ENCODE measurements around the gene MBNL1. TPM values are rescaled to one million over a fixed set of nuclear protein-coding genes. Genes with fewer than 3 reads are reported as not detected.
A peak's percentile ranks its signal among the peaks of the same experiment; 100 is the strongest.

MBNL1 gene
- total RNA-seq, 2 donors from 2014 or later = 149 to 191 TPM

DNA sequence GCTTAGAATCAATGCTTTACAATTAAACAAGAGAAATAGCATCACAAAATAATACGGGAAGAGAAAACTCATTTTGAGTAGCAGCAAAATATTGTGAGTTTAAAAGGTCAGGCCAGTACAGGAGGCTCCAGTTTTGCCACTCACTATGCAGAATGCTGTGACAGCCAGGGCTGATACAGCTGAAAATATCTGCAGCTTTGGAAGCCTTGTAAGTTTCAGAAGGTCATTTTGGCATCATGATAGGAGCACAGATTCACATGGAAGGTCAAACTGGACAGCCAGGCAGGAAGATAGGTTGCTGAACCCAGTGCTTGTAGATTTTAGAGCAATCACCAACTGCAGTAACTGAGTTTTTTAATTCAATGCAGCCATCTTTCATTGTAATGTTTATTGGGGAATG lies 14.1 kb downstream of the MBNL1 start:
- TF ChIP-seq, protein P1, sequence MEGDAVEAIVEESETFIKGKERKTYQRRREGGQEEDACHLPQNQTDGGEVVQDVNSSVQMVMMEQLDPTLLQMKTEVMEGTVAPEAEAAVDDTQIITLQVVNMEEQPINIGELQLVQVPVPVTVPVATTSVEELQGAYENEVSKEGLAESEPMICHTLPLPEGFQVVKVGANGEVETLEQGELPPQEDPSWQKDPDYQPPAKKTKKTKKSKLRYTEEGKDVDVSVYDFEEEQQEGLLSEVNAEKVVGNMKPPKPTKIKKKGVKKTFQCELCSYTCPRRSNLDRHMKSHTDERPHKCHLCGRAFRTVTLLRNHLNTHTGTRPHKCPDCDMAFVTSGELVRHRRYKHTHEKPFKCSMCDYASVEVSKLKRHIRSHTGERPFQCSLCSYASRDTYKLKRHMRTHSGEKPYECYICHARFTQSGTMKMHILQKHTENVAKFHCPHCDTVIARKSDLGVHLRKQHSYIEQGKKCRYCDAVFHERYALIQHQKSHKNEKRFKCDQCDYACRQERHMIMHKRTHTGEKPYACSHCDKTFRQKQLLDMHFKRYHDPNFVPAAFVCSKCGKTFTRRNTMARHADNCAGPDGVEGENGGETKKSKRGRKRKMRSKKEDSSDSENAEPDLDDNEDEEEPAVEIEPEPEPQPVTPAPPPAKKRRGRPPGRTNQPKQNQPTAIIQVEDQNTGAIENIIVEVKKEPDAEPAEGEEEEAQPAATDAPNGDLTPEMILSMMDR (IDR thresholded peaks at IDR 0.05) = no peak
- H3K27me3 ChIP-seq = no peaks in the 10 kb centered on the region
- intact Hi-C loops (cut with DNase I) = no loop called here
- H3K36me3 ChIP-seq = no peaks in the 10 kb centered on the region
- H3K4me1 ChIP-seq = peaks cover 9% of the 10 kb centered on the region
- H3K9me3 ChIP-seq = no peaks in the 10 kb centered on the region
- DNase-seq = no peak
- H3K4me3 ChIP-seq = no peak overlapping the region
- H3K9ac ChIP-seq (ENCODE audit: low read depth in 2 of 2, low read length in 2 of 2) = no peak overlapping the region
- H3K27ac ChIP-seq = no peak overlapping the region

DNA sequence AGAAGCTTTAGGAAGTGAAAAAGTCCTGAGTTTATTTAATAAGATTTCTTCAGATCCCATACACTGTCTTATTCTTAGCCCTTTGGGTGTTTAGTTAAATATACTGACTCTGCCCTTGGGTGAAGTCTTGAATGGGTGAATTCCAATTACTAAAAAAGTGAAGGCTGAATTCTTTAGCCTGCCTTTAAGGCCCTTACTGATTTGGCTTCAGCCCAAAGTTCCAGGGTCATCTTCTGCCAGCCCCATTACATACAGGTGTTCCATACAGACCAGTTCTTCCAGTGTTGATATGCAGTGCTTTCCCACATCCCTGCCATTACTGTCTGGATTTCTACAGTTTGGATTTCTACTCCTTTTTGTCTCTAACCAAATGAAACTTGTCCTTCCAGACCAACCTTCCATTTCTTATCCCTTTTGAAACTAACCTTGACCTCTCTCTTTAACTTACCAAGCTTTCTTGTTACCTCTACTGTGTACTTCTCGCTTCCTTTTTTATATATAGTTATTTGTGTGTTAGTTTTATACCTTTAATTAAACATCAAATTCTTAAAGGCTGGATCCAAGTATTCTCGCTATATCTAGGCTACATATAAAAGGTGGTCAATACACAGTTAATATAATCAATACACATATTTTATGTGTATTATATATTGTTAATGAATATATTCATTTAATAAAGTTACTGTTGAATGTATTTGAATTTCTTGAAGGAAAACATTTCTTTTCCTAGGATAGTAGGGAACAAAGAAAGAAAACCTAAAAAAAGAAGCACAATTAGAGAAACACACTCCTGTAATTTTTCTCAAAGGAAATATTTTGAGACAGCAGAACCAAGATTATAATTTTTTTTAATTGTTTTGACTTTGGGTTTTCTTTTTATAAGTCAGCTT lies 15.0 kb downstream of the MBNL1 start:
- Histone ChIP-seq H3K27ac (peak overlapping the region; percentile 23), H3K4me3 (no peak overlapping the region), H3K27me3 (no peaks in the 10 kb centered on the region), H3K4me1 (peaks cover 9% of the 10 kb centered on the region), H3K36me3 (no peaks in the 10 kb centered on the region), H3K9ac (ENCODE audit: low read depth in 2 of 2, low read length in 2 of 2) (no peak overlapping the region), H3K9me3 (no peaks in the 10 kb centered on the region)
- intact Hi-C loops (cut with DNase I) = no loop called here
- peak; percentile 58 for DNase-seq
- TF ChIP-seq, protein P1 (IDR thresholded peaks at IDR 0.05) = no peak

DNA sequence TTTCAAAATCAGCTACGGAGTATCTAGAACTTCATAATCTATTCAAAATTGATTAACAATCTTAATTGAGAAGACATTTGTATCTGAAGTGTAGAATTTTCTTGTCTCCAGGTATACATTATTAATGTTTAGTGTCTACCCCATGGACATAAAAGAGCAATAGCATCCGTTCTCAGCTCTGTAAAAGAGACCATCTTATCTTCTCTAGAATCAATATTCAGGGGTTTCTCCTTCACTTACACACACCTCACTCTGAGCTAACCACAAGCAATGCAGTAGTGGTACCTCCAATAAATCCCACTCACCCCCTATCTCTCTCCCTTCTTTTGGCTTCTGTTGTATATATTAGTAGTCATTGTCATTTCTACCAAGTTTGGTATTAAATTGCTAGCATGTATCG lies 16.2 kb downstream of the MBNL1 start:
- Histone ChIP-seq H3K4me1 (peaks cover 9% of the 10 kb centered on the region), H3K9ac (ENCODE audit: low read depth in 2 of 2, low read length in 2 of 2) (no peak overlapping the region), H3K4me3 (no peak overlapping the region), H3K27ac (no peak overlapping the region), H3K27me3 (no peaks in the 10 kb centered on the region), H3K36me3 (no peaks in the 10 kb centered on the region), H3K9me3 (no peaks in the 10 kb centered on the region)
- intact Hi-C loops (cut with DNase I) = no loop called here
- no peak for DNase-seq
- TF ChIP-seq, protein P1 (IDR thresholded peaks at IDR 0.05) = no peak

GRCh38 chr3:152285509-152285908 lies 16.8 kb downstream of the MBNL1 start:
- no peak overlapping the region for H3K9ac ChIP-seq (ENCODE audit: low read depth in 2 of 2, low read length in 2 of 2)
- TF ChIP-seq, protein P1 (IDR thresholded peaks at IDR 0.05) = no peak
- H3K9me3 ChIP-seq = no peaks in the 10 kb centered on the region
- H3K36me3 ChIP-seq = no peaks in the 10 kb centered on the region
- intact Hi-C loops (cut with DNase I) = no loop called here
- no peak overlapping the region for H3K27ac ChIP-seq
- peaks cover 9% of the 10 kb centered on the region for H3K4me1 ChIP-seq
- no peak for DNase-seq
- no peaks in the 10 kb centered on the region for H3K27me3 ChIP-seq
- no peak overlapping the region for H3K4me3 ChIP-seq

GRCh38 chr3:152287898-152288576 lies 19.3 kb downstream of the MBNL1 start:
- H3K4me1 ChIP-seq = peaks cover 9% of the 10 kb centered on the region
- no peak overlapping the region for H3K27ac ChIP-seq
- no peak for DNase-seq
- no peaks in the 10 kb centered on the region for H3K9me3 ChIP-seq
- TF ChIP-seq, protein P1 (IDR thresholded peaks at IDR 0.05) = no peak
- H3K27me3 ChIP-seq = no peaks in the 10 kb centered on the region
- H3K36me3 ChIP-seq = no peaks in the 10 kb centered on the region
- intact Hi-C loops (cut with DNase I) = no loop called here
- no peak overlapping the region for H3K4me3 ChIP-seq
- no peak overlapping the region for H3K9ac ChIP-seq (ENCODE audit: low read depth in 2 of 2, low read length in 2 of 2)
